GM21737 (cell line): ENCODE data around the gene SMIM21.

Experiments used
- ATAC-seq: cut with Tn5 transposase; IDR thresholded peaks from one replicate; pipeline ENCODE4 v1.9.1; 2021; ENCODE audit warnings: mild to moderate bottlenecking, moderate library complexity; ENCODE audit not compliant: unreplicated experiment

The SMIM21 gene

DNA sequence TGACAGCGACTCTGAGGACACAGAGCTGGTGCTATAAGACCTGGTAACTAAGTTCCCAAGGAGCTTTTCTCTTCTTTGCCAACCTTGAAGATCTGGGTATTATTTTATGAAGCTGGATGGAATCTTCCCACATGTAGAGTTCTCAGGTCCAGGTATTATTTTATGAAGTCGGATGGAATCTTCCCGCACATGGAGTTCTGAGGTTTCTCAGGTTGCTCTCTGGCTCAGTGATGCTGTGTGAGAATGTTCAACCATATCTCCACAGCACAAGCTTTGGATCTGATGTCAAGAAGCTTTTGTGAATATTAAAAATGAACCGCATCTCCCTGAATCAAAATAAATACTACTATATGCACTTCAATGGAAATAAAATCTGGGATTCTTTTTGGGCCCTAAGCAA, at the start of gene SMIM21:
Gene SMIM21, minus strand, starts transcription at position 101 of the 400 bp plus-strand sequence. CDS start 140 bp downstream, outside the sequence.
- ATAC-seq, result no peak

DNA sequence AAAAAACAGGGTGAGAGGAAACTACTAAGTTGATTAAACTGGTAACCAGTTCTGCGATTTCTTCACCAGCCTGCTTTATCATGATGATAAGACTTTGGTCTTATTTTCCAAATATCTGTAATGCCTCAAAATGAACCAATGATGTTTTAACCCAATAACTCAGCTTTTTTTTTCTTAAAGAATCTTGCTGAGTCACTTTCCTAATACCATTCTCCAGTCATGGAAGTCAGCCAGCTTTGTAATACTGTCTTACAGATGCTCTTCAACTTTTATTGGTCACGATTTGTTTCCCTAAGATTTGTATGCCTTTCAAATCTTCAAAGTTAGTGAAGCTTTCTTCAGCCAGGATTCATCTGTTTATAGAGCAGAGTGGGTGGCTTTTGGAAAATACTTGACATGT, 47.7 kb upstream of the SMIM21 start:
- ATAC-seq, result no peak

DNA sequence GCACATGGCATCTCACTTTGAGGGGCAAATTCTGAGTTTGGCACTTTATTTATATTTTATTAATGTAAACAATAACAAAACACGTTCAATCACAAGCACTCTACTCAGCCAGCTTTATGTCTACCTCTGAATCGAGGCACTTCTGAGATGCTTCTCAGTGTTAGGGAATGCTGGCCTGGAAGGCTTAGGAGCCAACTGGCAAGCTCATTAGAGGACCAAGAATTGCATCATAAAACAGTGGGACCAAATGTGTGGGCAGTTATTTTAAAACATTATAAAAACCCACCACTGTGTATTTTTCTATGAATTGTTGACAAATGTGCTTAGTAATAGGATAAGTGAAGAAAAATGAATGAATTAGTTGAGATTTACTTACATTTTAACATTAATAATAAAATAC, 46.8 kb upstream of the SMIM21 start:
- no peak for ATAC-seq

DNA sequence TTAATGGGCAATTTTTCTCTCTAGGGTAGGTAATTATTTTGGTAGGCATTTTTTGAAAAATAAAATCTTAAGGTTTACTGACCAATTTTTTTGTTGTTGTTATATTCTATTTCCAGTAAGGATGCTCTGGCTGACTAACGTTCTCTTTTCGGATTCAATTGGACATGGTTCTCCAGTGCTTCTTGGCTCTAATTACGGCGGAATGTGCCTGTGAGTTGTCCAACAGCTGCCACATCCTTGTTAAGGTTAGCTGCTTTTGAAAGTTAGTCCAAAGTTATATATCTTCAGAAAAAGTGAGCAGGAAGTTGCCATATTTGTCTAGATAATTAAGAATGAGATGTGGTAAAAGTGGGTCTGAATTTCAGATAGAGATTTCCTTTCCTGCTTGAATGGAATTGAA, 45.8 kb upstream of the SMIM21 start:
- no peak for ATAC-seq

DNA sequence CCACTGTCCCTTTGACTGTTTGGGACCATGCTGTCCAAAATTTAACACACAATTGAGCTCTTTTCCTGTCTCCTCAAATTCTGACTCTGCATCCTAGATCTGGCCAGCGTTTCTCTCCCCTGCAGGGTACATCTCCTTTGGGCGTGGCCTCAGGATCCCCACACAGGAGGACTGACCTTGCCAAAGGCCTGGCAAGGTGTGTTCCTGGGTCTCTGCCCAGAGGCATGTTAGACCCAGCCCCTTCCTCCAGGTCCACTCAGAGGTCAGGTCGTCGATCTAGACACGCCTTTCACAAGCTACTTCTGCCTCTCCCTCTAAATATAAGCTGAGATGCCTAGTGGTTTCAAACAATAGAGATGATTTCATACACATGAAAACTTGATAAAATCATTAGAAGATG, 45.4 kb upstream of the SMIM21 start:
- ATAC-seq, result no peak

DNA sequence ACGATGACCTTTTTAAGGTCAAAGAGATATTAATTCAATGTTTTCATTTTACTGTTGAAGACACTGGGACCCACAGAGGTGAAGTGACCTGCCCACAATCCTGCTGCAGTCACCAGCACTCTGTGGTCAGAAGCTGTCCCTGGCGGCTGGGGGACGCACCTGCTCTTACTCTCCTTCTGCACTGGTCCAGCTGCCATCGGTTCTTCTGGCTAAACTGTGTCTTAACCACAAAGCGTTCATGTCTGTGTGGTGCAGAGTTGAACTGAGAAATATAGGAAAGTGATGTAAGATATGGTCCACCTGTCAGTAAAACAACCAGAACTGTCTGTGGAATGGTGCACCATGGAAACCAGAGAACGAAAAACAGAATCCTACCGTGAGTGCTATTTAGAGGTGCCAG, 44.9 kb upstream of the SMIM21 start:
- ATAC-seq, result no peak

DNA sequence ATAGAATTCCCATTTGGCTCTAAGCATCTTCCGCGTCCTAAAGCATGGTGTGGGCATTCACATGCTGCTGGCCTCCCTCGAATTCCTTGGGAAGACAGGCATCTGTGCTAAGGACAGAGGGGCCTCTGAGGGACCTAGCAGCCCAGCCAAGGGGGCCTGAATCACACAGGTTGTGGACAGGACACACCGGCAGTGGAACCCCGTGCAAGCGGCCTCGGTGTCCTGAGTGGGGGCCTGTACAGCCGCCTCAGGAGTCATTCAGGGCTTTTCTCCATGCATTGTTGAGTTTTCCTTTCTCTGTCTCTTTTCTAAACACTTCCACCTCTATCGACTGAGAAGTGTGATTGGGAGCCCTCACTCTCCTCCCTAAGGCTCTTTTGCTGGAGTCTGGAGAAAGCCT, 44.3 kb upstream of the SMIM21 start:
- no peak for ATAC-seq

DNA sequence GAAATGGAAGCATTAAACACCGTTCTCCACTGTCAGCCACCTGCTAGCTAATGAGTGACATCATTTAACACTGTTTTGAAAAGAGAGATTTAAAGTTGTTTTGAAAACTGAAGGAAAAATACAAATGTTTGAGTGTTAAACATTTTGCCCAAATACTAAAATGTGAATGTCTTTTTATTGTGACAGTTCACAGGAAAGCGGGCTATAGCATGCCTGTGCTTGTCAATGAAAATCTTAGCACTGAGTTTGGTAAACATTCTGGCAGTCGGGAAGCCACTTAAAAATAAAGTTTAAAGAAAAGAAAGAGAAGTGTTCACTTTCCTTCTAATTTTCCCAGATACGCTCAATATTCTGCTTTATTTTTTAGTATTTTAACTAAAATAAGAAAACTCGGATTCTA, 40.3 kb upstream of the SMIM21 start:
- no peak for ATAC-seq

DNA sequence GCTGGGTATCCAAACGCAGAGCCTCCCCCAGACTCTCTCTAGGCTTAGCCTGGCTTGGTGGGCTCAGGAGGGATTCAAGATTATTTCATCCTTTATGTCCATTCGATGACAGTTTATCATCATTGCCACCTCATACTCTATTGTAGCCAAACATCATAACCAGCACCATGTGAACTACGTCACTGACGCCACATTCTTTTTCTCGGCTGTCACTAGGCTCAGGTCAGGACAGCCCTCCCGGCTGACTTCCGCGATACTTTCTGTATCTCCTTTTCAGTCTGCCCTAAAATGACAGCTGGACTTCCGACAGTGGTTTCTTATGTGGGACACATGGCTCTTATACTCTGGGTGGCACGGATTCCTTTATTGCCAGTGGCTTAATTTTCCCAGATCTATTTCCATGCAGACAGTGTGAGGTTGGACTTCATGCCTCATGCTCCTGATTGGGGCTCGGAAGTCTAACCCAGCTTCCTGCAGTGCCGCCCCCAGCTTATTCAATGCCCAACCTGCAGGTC, 39.8 kb upstream of the SMIM21 start:
- no peak for ATAC-seq

DNA sequence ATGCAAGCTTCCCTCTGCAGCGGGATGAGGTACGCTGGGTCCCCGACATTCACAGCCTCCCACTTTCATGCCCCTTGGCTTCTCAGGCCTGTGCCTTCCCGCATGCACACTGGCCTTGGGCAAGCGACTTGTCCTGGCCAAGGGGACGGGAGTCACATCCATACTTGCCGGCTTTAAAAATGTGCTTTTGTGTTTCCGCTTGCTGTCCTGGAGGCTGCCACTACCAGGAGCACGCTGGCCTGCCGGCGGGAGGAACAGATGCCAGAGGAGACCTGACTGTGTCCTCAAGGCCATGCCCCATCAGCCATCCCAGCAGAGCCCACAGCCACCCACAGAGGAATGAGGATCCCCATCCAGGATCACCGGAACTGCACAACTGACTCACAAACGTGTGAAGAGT, 36.9 kb upstream of the SMIM21 start:
- ATAC-seq, result no peak

DNA sequence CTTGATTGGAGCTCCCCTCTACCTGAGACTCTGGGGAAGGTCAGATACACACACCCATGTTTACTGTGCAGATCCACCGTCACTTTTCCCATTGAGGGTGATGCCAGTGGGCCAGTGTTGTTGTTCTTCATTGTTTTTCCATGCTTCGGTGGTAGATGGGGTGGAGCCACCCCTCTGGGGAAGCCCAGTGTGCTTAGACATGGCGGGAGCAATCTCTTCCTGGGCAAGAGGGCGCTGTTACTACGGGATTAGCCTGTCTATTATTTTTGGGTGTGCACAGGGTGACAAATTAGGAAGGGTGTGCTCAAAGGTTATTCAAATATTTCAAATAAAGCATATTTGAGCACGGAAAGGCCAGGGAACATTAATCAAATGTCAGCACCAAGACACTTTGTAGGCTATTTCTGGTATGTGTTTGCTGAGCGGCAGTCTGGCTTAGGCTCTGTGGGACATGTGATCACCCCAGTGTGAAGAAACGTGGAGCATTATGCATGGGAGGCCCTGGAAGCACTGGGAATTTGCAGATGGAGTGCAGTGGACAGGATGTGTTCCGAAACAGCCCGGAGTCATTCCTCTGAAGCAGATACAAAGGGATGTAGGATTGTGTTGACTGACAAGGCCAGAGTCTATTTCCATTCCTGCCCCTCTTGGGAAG, 34.8 kb upstream of the SMIM21 start:
- no peak for ATAC-seq

DNA sequence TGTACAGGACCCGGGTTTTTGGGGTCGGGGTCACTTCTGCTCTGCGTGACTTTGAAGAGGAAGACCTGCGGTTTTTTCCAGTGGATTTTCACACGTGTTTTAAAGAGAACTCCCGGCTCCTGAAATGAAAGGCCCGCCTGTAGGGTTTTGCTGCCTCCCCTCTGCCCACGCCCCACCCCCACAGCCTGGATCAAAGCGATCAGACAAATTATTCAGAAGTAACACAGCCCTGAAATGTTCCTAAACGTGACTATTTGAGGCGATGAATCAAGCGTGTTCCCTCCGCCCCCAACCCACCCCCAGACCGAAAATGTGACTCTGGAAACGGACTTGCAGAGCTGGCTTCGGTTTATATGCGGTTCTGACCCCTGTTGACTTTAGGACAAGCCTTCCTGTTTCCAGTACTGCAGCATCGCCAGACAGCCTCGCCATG, 28.7 kb upstream of the SMIM21 start:
- no peak for ATAC-seq

DNA sequence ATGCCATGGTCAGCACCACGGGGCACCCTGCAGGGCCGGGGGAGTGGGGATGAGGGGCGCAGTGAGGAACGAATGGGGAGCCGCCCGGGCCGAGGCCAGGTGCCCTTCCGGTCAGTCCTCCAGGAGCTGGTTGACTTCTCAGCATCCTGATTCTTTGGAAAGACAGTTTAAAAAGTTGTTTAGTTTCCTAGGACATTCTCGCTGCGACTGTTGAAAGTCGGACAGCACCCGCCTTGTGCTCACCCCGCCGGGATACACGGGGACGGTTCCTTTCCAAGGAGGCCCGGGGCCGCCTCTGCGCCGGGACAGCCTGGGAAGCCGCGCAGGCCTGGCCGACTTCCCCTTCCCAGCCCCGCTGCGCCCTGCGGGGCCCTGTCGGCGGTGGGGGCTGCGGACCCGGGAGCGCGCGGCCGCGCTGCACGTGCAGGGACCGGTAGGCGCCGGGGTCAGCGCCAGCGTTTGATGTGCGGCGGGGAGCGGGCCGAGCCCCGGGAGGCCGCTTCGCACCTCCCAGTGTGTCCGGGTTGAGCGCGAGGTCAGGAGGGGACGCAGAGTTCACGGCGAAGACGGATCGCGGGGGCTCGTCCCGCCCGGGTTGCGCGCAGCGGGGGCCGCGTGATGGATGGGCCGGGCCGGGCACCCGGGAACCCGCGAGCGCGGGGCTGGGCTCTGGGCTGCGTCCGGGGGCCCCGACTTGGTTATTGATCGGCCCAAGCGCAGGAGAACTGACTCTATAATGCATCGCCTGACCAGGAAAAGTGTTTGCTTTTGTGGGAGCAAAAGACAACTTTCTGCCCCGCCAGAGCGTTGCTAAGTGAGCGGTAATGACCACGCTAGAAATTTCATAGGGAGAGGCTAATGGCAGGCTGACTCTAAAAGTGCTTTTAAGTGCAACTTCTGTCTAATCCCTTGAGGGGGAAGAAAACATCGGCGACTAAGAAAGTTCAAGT, 28.0 kb upstream of the SMIM21 start:
- ATAC-seq, result no peak

DNA sequence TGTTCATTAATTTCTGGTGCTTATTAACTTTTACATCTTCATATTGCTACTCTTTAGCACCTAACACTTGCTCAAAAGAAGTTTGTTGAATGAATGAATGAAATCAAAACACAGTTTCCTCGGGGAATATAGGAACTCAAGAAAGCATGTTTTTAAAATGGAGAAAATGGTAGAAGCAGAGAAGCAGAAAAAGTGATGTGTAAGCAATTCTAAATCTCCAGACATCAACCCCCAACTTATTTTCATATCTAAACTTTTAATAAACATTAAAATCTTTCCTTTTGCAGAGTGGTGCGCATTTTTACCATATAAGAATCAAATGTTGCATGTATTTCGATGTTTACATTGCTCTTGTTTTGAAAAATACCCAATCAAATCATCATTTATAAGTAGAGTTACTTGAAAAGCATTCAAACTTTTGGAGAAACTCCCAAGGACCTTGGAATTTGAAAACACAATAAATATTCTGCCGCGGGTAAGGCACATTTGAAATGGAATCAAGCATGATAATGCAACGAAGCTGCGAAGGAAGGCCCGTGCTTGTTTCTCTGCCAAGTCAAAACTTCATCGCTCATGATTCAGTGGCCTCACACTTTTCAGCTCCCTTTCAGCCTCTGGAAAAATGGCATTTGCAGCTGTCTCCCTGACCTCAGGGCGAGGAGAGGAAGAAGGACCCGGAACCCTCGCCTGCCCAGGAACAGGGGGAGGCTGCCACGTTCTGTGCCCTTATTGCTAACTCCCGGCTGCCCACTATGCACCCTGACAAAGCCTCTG, 26.7 kb upstream of the SMIM21 start:
- ATAC-seq, result no peak

DNA sequence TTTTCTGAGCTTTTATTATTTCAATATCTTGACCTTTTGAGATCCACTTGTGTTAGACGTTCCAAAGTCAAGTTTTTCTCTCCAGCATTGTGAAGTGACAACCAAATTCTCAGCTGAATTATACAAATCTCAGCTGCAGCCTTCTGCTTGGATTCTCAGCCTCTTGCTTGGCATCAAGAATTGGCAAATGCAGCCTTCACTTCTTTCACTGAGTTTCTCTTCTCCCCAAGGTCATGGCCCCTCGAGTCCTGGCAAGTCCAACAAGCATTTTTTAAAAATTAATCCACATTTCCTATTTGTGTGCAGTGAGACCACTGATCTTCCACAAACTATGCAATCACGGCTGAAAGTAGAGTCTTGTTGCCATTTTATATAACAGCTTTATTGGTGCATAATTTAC, 23.4 kb upstream of the SMIM21 start:
- no peak for ATAC-seq

DNA sequence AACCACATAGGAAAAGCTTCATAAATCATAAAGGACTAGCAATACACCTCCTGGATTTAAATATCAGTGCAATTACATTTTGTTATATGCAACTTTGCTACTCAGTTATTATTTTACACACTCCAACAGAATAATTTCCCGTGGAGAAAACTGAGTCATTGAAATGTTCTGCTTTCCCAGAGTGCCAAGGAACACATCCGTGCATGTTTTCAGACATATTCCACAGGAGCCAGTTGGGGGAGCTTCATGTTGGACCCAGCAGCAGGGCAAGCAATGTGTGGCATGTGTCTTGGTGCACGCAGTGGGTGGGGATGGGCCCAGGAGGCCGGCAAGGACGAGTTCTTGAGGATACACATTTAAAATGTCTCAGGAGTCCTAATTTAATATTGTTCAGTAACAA, 14.4 kb upstream of the SMIM21 start:
- ATAC-seq, result no peak

DNA sequence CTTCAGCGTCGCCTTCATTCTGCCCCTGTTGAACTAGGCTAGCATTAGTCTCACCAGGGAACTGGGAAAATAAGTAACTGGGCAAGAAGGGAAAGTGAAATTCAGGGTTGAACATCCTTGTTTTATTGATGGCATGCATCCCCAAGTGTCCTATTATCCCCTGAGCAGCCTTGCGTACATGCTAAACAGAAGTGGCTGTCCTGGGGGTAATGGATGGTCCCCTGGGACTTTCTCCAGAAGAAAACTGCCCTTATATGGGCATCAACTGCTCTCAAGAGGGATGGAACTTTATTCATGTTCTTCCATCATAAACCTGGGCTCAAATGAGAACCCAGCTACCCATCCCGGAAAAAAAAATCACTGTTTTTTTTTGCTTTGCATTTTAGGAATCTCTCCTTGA, 11.8 kb upstream of the SMIM21 start:
- ATAC-seq, result no peak

DNA sequence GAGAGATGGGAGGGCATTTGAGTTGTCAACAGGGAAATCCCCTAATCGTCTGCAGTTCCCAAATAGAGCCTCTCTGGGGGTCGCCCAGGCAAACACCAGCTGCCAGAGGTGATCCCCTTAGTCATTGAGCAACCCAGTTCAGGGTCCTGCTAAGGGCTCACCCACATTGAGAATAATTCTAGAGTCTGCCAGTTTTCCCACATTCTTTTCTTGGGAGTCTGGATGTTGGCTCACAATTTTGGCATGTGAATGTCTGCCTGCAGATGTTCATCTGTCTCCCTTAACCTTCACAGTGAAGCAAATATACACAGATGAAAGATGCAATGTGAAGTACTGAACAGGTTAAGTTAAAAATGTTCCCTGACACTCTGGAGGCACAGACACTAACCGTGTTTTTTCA, 11.4 kb upstream of the SMIM21 start:
- no peak for ATAC-seq

DNA sequence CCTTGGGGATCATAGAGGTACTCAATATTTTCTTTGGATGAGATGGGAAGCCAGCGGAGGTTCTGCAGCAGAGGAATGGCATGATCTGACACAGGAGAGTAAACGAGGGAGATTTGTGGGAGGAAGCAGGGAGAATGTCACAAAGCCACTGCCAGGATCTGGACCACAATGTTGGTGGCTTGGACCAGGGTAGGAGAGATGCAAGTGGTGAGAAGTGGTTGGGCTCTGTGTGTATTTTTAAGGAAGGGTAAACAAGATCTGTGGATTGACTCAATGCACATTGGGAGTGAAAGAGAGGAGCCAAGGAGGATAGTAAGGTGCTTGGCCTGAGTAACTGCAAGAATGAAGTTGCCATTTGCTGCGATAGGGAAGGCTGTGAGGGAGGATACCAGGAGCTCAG, 10.5 kb upstream of the SMIM21 start:
- ATAC-seq, result no peak

DNA sequence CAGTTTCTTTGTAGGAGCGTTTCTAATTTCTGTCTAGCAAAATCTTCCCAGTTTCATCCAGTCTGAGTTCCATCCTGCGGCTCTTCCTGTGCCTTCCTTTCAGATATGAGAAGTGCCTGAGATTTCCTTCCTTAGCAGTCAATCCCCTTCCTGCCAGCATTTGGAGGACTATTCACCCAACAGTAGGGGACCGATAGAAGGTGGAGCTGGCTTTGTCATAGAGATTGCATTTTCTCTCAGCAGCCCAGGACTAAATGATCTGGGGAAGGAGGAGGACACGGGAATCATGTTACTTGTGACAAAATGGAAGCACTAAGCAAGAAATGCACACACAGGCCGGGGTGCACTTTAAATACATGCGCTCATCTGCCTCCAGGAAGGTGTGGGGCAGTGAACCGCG, 5.6 kb upstream of the SMIM21 start:
- no peak for ATAC-seq

DNA sequence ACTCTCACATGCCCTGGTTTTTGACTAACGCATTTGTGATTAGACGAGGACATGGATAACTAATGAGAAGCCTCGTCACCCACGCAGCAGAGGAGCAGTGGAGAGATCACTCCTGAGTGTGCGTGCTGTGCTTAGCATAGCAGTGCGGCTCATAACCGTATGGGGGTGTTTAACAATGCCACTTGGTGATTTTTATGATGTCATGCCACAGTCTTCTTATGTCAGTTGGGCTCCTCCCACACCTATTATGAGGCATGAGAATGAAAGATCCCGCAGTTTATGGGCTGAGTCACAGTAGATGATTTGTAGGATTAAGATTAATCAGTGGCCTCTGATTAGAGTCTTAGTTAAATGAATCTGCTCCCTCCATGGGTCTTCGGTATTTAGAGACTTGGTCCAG, 2.5 kb upstream of the SMIM21 start:
- ATAC-seq, result no peak
